D721Med (cell line): ENCODE results near the gene MATCAP1.

Experiments used
- DNase-seq: peaks from one replicate; pipeline ENCODE4 v3.0.0; 2011; ENCODE audit warnings: low spot score; ENCODE audit not compliant: insufficient read length
- FAIRE-seq: peaks from 2 replicates; lab custom pipeline; 2011; peaks lifted over from hg19 to GRCh38; lab: Jason Lieb, UNC
- TF ChIP-seq, protein P1 (sequence below): IDR thresholded peaks from 2 replicates; pipeline ENCODE4 v1.5.1; 2012; ENCODE audit warnings: mild to moderate bottlenecking, control low read depth; ENCODE audit not compliant: insufficient read depth; ENCODE audit errors: missing control alignments

MATCAP1 gene

DNA sequence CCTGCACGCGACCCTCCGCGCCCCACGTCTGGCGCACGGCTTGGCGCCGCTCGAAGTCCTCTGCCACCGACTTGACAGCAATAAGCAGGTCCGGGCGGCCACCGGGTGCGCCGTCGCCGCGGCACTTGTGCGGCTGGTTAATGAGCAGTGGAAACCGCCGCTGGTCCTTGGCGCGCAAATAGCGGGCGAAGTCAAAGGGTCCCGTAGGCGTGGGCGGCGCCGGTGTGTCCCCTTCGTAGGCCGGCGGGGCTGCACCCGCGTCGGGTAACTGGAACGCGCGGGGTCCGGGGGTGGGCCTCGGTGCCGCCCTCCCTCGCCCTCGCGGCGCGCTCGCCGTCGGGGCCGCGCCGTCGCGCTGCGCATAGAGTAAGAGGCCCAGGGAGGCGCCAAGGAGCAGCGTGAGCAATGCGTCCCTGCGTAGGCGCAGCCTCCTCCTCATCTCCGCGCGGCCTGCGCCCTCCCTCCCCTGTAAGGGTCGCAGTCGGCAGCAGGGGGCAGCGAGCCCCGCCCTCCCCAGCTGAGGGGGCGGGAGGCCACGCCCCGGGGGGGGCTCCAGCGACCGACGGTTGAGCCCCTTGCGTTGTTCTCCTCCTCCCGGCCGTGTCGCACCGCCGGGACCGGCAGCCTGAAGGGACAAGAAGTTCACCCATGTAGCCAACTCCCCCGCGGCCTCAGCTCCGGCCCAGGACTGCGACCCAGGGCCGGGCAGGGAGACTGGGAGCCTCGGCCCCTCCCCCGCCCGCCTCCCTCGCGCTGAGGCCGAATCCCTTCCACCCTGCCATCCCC is 33.5 kb downstream of the MATCAP1 start:
- TF ChIP-seq, protein P1, sequence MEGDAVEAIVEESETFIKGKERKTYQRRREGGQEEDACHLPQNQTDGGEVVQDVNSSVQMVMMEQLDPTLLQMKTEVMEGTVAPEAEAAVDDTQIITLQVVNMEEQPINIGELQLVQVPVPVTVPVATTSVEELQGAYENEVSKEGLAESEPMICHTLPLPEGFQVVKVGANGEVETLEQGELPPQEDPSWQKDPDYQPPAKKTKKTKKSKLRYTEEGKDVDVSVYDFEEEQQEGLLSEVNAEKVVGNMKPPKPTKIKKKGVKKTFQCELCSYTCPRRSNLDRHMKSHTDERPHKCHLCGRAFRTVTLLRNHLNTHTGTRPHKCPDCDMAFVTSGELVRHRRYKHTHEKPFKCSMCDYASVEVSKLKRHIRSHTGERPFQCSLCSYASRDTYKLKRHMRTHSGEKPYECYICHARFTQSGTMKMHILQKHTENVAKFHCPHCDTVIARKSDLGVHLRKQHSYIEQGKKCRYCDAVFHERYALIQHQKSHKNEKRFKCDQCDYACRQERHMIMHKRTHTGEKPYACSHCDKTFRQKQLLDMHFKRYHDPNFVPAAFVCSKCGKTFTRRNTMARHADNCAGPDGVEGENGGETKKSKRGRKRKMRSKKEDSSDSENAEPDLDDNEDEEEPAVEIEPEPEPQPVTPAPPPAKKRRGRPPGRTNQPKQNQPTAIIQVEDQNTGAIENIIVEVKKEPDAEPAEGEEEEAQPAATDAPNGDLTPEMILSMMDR, result no peak
- DNase-seq (no peak), FAIRE-seq (no peak)

DNA sequence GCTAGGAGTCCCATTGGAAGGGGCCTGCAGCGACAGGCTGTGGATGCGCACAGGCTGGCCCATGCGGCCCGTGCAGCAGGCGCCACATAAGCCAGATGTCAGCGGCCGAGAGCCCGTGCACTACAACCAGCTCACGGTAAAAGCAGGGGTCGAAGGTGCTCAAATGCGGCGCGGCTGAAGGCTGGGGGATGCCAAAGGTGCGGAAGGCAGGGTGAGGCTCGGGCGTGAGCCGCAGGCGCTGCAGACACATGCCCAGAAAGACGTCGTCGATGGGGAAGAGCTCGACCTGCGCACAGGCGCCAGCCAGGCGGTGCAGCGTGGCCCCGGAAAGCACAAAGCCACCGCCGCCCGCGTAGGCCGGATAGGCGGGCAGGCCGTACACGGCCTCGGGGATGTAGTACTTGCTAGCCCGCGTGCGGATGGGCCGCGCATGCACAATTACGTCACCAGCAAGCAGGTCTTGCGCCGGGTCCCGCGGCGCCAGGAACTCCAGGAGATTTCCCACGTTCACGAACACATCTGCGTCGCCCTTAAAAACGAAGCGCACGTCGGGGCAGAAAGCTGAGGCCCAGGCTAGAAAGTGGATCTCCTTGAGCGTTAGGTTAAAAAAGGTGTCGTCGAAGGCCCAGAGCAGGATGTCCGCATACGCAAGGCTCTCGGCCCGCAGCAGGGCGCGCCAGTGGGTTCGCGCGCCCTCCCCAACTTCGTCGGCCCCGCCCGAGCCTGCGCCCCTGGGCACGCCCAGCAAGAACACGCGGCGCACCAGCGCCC is 34.3 kb downstream of the MATCAP1 start:
- DNase-seq, result no peak
- no peak for FAIRE-seq
- TF ChIP-seq, protein P1, result no peak

DNA sequence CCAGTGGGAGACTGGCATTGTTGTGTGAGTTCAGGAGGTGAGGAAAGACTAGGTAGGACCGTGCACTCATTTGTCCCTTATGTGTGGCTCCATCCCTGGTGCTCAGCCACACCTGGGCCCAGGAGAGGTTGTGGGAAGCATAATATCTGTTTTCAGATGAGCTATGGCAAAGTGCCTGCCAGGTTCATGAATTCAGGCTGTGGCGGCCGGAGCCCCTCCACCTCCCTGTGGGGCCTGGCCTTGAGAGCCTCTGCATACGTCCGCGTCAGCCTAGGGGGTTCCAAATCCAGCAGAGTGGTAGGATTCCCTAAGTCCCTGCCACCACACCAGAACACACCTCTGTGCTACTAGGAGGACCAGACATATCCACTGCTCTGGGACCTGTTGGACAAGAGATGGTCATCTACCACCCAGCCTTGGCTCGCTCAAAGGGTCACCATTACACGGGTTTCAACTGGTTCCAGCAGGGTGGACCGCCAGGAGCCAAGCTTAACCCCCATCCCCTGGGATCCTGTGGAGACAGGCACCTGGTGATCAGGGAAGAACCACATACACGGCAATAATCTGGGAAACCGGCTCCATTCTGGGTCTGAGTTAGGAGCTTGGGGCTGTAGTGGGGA is 35.0 kb downstream of the MATCAP1 start:
- DNase-seq (no peak), FAIRE-seq (no peak)
- TF ChIP-seq, protein P1, result no peak

DNA sequence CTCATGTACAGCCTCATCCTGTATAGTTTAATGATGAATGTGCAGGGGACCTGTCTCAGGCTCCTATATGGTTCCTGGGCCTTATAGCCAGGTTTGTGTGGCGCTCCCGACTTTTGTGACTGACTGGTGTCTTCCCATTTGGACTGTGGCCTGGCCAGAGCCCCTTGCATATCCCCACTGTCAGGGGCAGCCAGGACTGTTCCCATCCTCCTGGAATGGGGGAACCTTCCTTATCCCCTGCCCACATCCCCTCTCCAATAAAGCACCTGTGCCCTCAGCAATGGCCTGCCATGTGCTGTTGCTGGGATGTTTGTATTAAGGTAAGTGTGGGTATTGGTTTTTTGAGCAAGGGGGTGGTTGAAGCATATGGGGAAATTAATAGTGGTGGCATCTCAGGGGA is 35.5 kb downstream of the MATCAP1 start:
- TF ChIP-seq, protein P1, result no peak
- DNase-seq, result no peak
- no peak for FAIRE-seq

DNA sequence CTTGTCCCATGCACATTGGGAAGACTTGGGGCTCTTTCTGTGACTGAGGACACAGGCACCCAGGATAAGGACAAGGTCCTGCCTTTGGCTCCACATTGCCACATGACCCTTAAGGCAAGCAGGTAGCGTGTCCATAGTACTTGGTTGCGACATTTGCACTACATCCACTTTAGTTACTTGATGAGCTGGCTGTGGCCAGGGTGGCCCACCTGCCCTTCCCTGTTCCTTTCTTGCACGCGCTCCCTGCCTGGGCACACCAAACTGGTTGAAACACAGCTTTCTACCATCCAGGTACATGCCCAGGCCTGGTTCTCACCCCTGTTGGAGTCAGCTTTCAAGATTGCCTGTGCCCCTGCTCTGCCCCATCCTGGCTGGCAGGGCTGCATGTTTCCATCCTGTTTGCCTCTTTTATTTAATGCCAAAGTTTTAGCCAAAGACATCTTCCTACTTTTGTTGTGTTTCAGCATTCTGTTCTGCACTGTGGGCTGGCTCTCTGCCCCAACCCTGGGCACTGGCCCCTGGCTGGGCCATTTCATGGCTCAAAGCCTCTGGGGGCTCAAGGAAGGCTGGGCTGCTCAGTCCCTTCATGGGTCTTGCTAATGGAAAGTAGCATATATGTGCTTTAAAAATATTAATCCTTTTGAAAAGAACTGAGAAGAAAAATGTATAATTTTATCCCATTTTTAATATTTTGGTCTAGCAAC is 36.2 kb downstream of the MATCAP1 start:
- TF ChIP-seq, protein P1, result no peak
- no peak for DNase-seq
- no peak for FAIRE-seq

DNA sequence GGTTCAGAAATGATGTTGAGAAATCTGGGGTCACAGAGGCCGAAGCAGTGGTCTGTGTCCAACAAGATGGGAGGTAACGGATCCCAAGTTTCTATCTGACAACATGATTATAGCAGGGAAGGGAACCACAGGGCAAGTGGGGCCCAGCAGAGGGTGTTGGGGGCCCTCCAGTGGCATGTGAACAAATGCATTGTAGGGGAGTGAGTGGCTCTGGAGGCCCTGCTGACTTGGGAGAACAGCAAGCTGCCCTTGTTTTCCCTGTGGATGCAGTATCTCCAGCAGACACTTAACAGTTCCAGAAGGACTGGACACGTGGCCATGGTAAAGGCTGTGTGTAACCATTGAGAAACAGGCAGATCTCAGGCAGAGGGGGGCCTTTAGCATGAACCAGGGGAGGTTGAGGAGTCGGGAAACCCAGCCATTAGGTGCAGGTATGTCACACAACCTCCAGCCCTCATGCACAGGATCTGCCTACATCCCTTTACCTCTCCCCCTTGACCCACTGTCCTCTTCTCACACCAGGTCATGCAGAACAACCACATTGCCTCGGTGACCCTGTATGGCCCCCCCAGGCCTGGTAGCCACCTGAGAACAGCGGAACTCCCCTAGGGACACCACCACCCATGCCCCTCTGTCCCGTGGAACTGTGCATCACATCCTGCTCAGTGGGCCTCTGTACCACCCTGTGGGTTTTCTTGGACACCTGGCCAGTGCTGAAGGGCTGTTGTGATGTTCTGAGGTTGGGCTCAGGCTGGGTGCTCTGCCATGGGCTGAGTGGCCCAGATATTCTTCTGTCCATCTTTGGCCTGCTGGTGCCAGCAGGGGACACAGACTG is 37.0 kb downstream of the MATCAP1 start:
- FAIRE-seq (no peak), DNase-seq (no peak)
- TF ChIP-seq, protein P1, result no peak
